Measurements from ENCODE around the gene MSANTD3. TPM values are rescaled to one million over a fixed set of nuclear protein-coding genes. Genes with fewer than 3 reads are reported as not detected.

MSANTD3 gene
- total and polyA plus RNA-seq, 2 of the 4 experiments (the other 2 are of a cell fraction): 45.5 to 55.9 TPM

- H3K56ac ChIP-seq (ENCODE audit: extremely low read depth, insufficient read depth, low read length): no peak overlapping the region
- BruUV-seq (replicated peaks): no TSS peak
- dilution Hi-C loops (cut with HindIII; ENCODE audit: low sequenced_read_pairs, unreplicated experiment): no loop called here
These were observed 32.8 kb upstream of the MSANTD3 start for GRCh38 chr9:100394032-100394695.

More at GRCh38 chr9:100394032-100394695, 32.8 kb upstream of the MSANTD3 start:
- Histone ChIP-seq H3K9ac (ENCODE audit: low read depth, low read length) (no peak overlapping the region), H3K27ac (ENCODE audit: insufficient read depth, low read length) (no peak overlapping the region), H3K23ac (ENCODE audit: low read depth, low read length) (no peak overlapping the region), H2AK9ac (replicated peaks; ENCODE audit: low read depth, low read length, poor library complexity) (no peak overlapping the region), H3K4me2 (ENCODE audit: low read depth, low read length) (no peak overlapping the region), H3K4me1 (ENCODE audit: control insufficient read depth, insufficient read depth, low read length) (peaks cover 5% of the 10 kb centered on the region), H2BK15ac (ENCODE audit: low read depth, low read length) (no peak overlapping the region), H3K9me3 (ENCODE audit: control insufficient read depth, insufficient read depth, low read length) (no peaks in the 10 kb centered on the region), H4K8ac (ENCODE audit: low read depth in 2 of 2, low read length in 2 of 2) (no peak overlapping the region), H2BK20ac (ENCODE audit: low read depth, low read length) (no peak overlapping the region), H3K4me3 (ENCODE audit: insufficient read depth, low read depth, low read length) (no peak overlapping the region), H3K18ac (ENCODE audit: low read depth, low read length) (no peak overlapping the region), H2AFZ (replicated peaks; ENCODE audit: low read length, poor library complexity) (no peak overlapping the region), H2AK5ac (ENCODE audit: low read depth, low read length) (no peak overlapping the region), H3K9me1 (ENCODE audit: insufficient read depth, low read length) (no peaks in the 10 kb centered on the region), H3K14ac (replicated peaks; ENCODE audit: low read depth, low read length) (no peak overlapping the region), H3K79me1 (ENCODE audit: low read depth in 1 of 2, low read length in 2 of 2) (no peaks in the 10 kb centered on the region), H4K20me1 (ENCODE audit: insufficient read depth, low read length) (no peaks in the 10 kb centered on the region), H3K4ac (ENCODE audit: low read depth, low read length) (no peak overlapping the region), H4K91ac (ENCODE audit: insufficient read depth, low read depth, low read length) (no peak overlapping the region), H3K27me3 (ENCODE audit: control insufficient read depth, insufficient read depth, low read length) (no peaks in the 10 kb centered on the region), H3K36me3 (ENCODE audit: control insufficient read depth, insufficient read depth, low read length) (no peaks in the 10 kb centered on the region), H2BK120ac (ENCODE audit: low read depth, low read length) (no peak overlapping the region), H2BK5ac (ENCODE audit: low read depth, low read length, poor library complexity, severe bottlenecking) (no peak overlapping the region), H4K5ac (ENCODE audit: low read depth, low read length) (no peak overlapping the region)
- peak; percentile 77 for TF ChIP-seq CEBPB (IDR thresholded peaks at IDR 0.05; ENCODE audit: low read depth, low read length)
- no peak for TF ChIP-seq CTCF (conservative IDR thresholded peaks at IDR 0.05; ENCODE audit: low read depth, low read length)
- TF ChIP-seq MAZ (IDR thresholded peaks at IDR 0.05; ENCODE audit: borderline replicate concordance, low read depth, low read length): no peak
- ChIA-PET POLR2A (ENCODE audit: unreplicated experiment) (no interaction called here), CTCF (no interaction called here)
- in situ Hi-C loops (cut with MboI; ENCODE audit: low sequenced_read_pairs): no loop called here
- ATAC-seq (ENCODE audit: low read depth): no peak
- DNase-seq: no peak
- intact Hi-C loops (cut with micrococcal nuclease): no loop called here
